Endothelial cell of umbilical vein (primary cell): ENCODE data around the gene EIF3A. TPM values are rescaled to one million over a fixed set of nuclear protein-coding genes. Genes with fewer than 3 reads are reported as not detected.
"Not testable (repeated sequence)": the region's sequence is repeated elsewhere in the genome, so short reads cannot be mapped to it uniquely, and the experiment has no call there.

Source experiments
- BruUV-seq: library from RNA; stranded (reverse); fragments of 400-500 nt; replicated peaks from 2 replicates; lab custom pipeline; 2021; lab: Mats Ljungman, UMichigan
- CTCF ChIA-PET: fragments of 300-600, 350-600 bp; sonication (Branson Sonifier 250); formaldehyde crosslinking; loops from one replicate; lab custom pipeline; 2021; ENCODE audit warnings: antibody characterized with exemption, inconsistent platforms; lab: Charles Lee
- POLR2A ChIA-PET: fragments of 300-600, 350-600 bp; sonication (Branson Sonifier 250); formaldehyde crosslinking; loops from one replicate; lab custom pipeline; 2021; ENCODE audit warnings: antibody characterized with exemption, inconsistent platforms; lab: Charles Lee
- DNase-seq: peaks from one replicate; pipeline ENCODE4 v3.0.0-alpha.2; 2011; ENCODE audit warnings: low read depth, low spot score
- FAIRE-seq: peaks from 2 replicates; lab custom pipeline; 2011; peaks lifted over from hg19 to GRCh38; lab: Jason Lieb, UNC
- H2AFZ ChIP-seq: 2 replicates; pipeline ENCODE4 v1.6.0; 2012; ENCODE audit warnings: low read depth, low read length, control low read depth, inconsistent platforms
- H3K27ac ChIP-seq: 2 replicates; pipeline ENCODE4 v1.5.1; 2011; ENCODE audit warnings: low read depth, mild to moderate bottlenecking, control low read depth, low read length, moderate library complexity; ENCODE audit not compliant: insufficient read depth
- H3K27me3 ChIP-seq, 2 experiments: 2 replicates each; pipeline versions ENCODE4 v1.6.0 to v1.6.1; 2011; ENCODE audit warnings: low read length in 2 of 2, mixed read lengths in 1 of 2; ENCODE audit not compliant: control insufficient read depth in 2 of 2, insufficient read depth in 2 of 2
- H3K36me3 ChIP-seq, 2 experiments: 2 replicates in 1 of 2; 3 replicates in 1 of 2; pipeline ENCODE4 v1.5.1; 2011; ENCODE audit warnings: low read length in 2 of 2, mild to moderate bottlenecking in 1 of 2, moderate library complexity in 1 of 2; ENCODE audit not compliant: control insufficient read depth in 2 of 2, insufficient read depth in 2 of 2; ENCODE audit errors: extremely low read depth in 1 of 2
- H3K4me1 ChIP-seq: 3 replicates; pipeline ENCODE4 v1.5.1; 2011; ENCODE audit warnings: mild to moderate bottlenecking, low read length; ENCODE audit not compliant: control insufficient read depth, insufficient read depth; ENCODE audit errors: extremely low read depth
- H3K4me2 ChIP-seq: 2 replicates; pipeline ENCODE4 v1.6.1; 2011; ENCODE audit warnings: low read length, control low read depth, mixed read lengths; ENCODE audit not compliant: insufficient read depth
- H3K4me3 ChIP-seq, 3 experiments: fragments of 200-600 bp in 1 of 3; sonication (generic), shearing (Covaris generic) in 1 of 3; replicated peaks in 1 of 3; 2 replicates each; pipeline ENCODE4 v1.5.1; 2011 to 2016; ENCODE audit warnings: control low read depth in 3 of 3, low read length in 3 of 3, mild to moderate bottlenecking in 2 of 3, inconsistent platforms in 1 of 3, low read depth in 1 of 3, moderate library complexity in 1 of 3; ENCODE audit not compliant: insufficient read depth in 1 of 3
- H3K79me2 ChIP-seq: 2 replicates; pipeline ENCODE4 v1.6.0; 2012; ENCODE audit warnings: low read length, inconsistent platforms; ENCODE audit not compliant: control insufficient read depth, insufficient read depth
- H3K9ac ChIP-seq: replicated peaks from 2 replicates; pipeline ENCODE3; 2011; ENCODE audit warnings: low read length, control low read depth; ENCODE audit not compliant: insufficient read depth; ENCODE audit errors: extremely low read depth
- H3K9me1 ChIP-seq: replicated peaks from 3 replicates; pipeline ENCODE4 v1.6.0; 2011; ENCODE audit warnings: mild to moderate bottlenecking, low read length; ENCODE audit not compliant: control insufficient read depth, insufficient read depth; ENCODE audit errors: extremely low read depth
- H3K9me3 ChIP-seq: replicated peaks from 2 replicates; pipeline ENCODE4 v1.5.1; 2012; ENCODE audit warnings: low read length, inconsistent platforms; ENCODE audit not compliant: control insufficient read depth, insufficient read depth
- H4K20me1 ChIP-seq: replicated peaks from 2 replicates; pipeline ENCODE3; 2011; ENCODE audit warnings: mild to moderate bottlenecking, low read length; ENCODE audit not compliant: control insufficient read depth, insufficient read depth; ENCODE audit errors: extremely low read depth
- CTCF ChIP-seq, 2 donors: IDR thresholded peaks; 1 replicate in 1 of 2; 2 replicates in 1 of 2; pipeline ENCODE4 v1.5.1; 2011; ENCODE audit warnings: low read length in 2 of 2, mild to moderate bottlenecking in 2 of 2, moderate library complexity in 2 of 2, control low read depth in 1 of 2, inconsistent platforms in 1 of 2, low read depth in 1 of 2; ENCODE audit not compliant: insufficient read depth in 1 of 2; ENCODE audit errors: extremely low read depth in 1 of 2
- GATA2 ChIP-seq: IDR thresholded peaks from 2 replicates; pipeline ENCODE4 v1.7.0; 2011; ENCODE audit warnings: low read depth, mild to moderate bottlenecking, moderate library complexity, mixed read lengths, low read length; ENCODE audit not compliant: insufficient read length, insufficient read depth
- MAX ChIP-seq: IDR thresholded peaks from 2 replicates; pipeline ENCODE4 v1.6.1; 2011; ENCODE audit not compliant: insufficient read depth, insufficient read length
- POLR2A ChIP-seq: IDR thresholded peaks from 2 replicates; pipeline ENCODE4 v1.6.1; 2012; ENCODE audit warnings: low read depth, mild to moderate bottlenecking, control low read depth, low read length
- dilution Hi-C: fragments of 300-500 bp; cut with MboI; formaldehyde crosslinking; loops from one replicate; pipeline ENCODE4 v1.15.0; 2019; ENCODE audit warnings: low sequenced_read_pairs; ENCODE audit not compliant: extremely low pct_ligation_motif_present
- intact Hi-C: fragments of 100-400 bp; cut with micrococcal nuclease; formaldehyde crosslinking; loops from one replicate; pipeline ENCODE4 v1.10.0; 2022
- polyA plus RNA-seq, 4 experiments: library from polyadenylated mRNA; depleted of rRNA in 3 of 4; stranded (reverse) in 3 of 4; unstranded in 1 of 4; fragments of >200 nt; gene quantifications; 2 replicates each; pipeline versions ENCODE4 v1.2.1 to v1.2.3, GENCODE V29; 2011 to 2012; ENCODE audit warnings: missing spikeins in 1 of 4
- total RNA-seq: library from RNA; stranded (reverse); gene quantifications from 2 replicates; pipeline ENCODE4 v1.2.3, GENCODE V29; 2021

The EIF3A gene
- total and polyA plus RNA-seq, 2 donors (not counting 3 experiments of a cell fraction or from before 2014, with no cell fraction given): 27.6 to 159 TPM

GRCh38 chr10:119029613-119030420 is 50.8 kb downstream of the EIF3A start, which contains the start of gene NANOS1:
NANOS1 (plus strand) TSS chr10:119029714; CDS start chr10:119029802, 88 bp downstream.
- Histone ChIP-seq H3K9me1 (no peaks in the 10 kb centered on the region), H3K9me3 (no peaks in the 10 kb centered on the region), H3K27ac (no peak within 1 kb of the TSS), H2AFZ (no peak within 1 kb of the TSS), H4K20me1 (peaks cover 3% of the 10 kb centered on the region), H3K4me1 (peaks cover 8% of the 10 kb centered on the region), H3K4me2 (peak within 1 kb of the TSS; percentile 43), H3K79me2 (no peaks in the 10 kb centered on the region), H3K36me3 (peaks cover 2 to 8% of the 10 kb centered on the region in 2 experiments), H3K4me3 (peak within 1 kb of the TSS; percentile 16 to 37 (median 23)), H3K9ac (no peak within 1 kb of the TSS), H3K27me3 (no peaks in the 10 kb centered on the region)
- DNase-seq (peak; percentile 12), FAIRE-seq (peak; percentile 31)
- dilution Hi-C loops (no loop called here), intact Hi-C loops (loop anchor here (1.0 to 5.0 kb wide), 4 partner anchors 74 to 461 kb away; partner anchors contain the start of genes CACUL1 and DENND10)
- TF ChIP-seq GATA2 (no peak), POLR2A (peak; percentile 23), MAX (no peak)
- BruUV-seq: no TSS peak
- CTCF ChIA-PET: interaction anchor here (1.1 kb wide), 1 partner anchor 276 kb away, joined by 3 read pairs; no protein-coding TSS in a partner anchor
- POLR2A ChIA-PET: no interaction called here

- H3K9me3 ChIP-seq: no peaks in the 10 kb centered on the region
- H2AFZ ChIP-seq: no peak overlapping the region
- peaks cover 0 to 3% of the 10 kb centered on the region in 2 experiments for H3K36me3 ChIP-seq
- ChIA-PET POLR2A (no interaction called here), CTCF (interaction anchor here (1.1 kb wide), 1 partner anchor 275 kb away, joined by 3 read pairs; no protein-coding TSS in a partner anchor)
- FAIRE-seq (peak; percentile 89), DNase-seq (peak; percentile 87)
- no peak overlapping the region for H3K9ac ChIP-seq
- H3K4me1 ChIP-seq: peaks cover 8% of the 10 kb centered on the region
- no TSS peak for BruUV-seq
- peaks cover 3% of the 10 kb centered on the region for H4K20me1 ChIP-seq
- peak overlapping the region in 1 of 3 experiments; percentile 37 for H3K4me3 ChIP-seq
- no peak overlapping the region for H3K27ac ChIP-seq
- H3K79me2 ChIP-seq: no peaks in the 10 kb centered on the region
- peak overlapping the region; percentile 38 for H3K4me2 ChIP-seq
- intact Hi-C loops (loop anchor here (1.0 to 5.0 kb wide), 4 partner anchors 75 to 460 kb away; partner anchors contain the start of genes CACUL1 and DENND10), dilution Hi-C loops (no loop called here)
- no peaks in the 10 kb centered on the region for H3K9me1 ChIP-seq
- peak; percentile 4 to 38 for TF ChIP-seq CTCF (IDR thresholded peaks at IDR 0.05; ENCODE audit: extremely low read depth in 1 of 2, insufficient read depth in 1 of 2, low read depth in 1 of 2, low read length in 2 of 2)
- TF ChIP-seq MAX: no peak
- no peaks in the 10 kb centered on the region for H3K27me3 ChIP-seq
These were observed 51.6 kb downstream of the EIF3A start for GRCh38 chr10:119028900-119029612.

GRCh38 chr10:119028445-119028899 is 52.1 kb downstream of the EIF3A start:
- H3K36me3 ChIP-seq, dilution Hi-C loops, H3K9me1 ChIP-seq, H3K9ac ChIP-seq, H3K4me2 ChIP-seq, H3K9me3 ChIP-seq, BruUV-seq, CTCF ChIA-PET, H3K79me2 ChIP-seq, H2AFZ ChIP-seq, H3K27me3 ChIP-seq, FAIRE-seq, H3K4me3 ChIP-seq, H4K20me1 ChIP-seq, H3K4me1 ChIP-seq, POLR2A ChIA-PET, H3K27ac ChIP-seq, DNase-seq: not testable (repeated sequence)
- intact Hi-C loops: loop anchor here (2.0 to 5.0 kb wide), 3 partner anchors 156 to 460 kb away; partner anchors contain the start of gene CACUL1
